Astrocyte of the spinal cord (primary cell): ENCODE measurements around the gene NCAM1.

ENCODE experiments used
- DNase-seq: peaks from one replicate; pipeline ENCODE4 v3.0.0; 2011; ENCODE audit warnings: low read depth, low spot score
- H3K4me3 ChIP-seq: 2 replicates; pipeline ENCODE4 v1.5.1; 2011; ENCODE audit warnings: low read depth, mild to moderate bottlenecking, low read length, moderate library complexity
- CTCF ChIP-seq: IDR thresholded peaks from 2 replicates; pipeline ENCODE4 v1.5.1; 2012; ENCODE audit warnings: low read depth, mild to moderate bottlenecking, low read length, inconsistent platforms
- in situ Hi-C: cut with HindIII; loops from 2 replicates; pipeline ENCODE4 v1.10.0; 2017; ENCODE audit warnings: low sequenced_read_pairs

The NCAM1 gene

DNA sequence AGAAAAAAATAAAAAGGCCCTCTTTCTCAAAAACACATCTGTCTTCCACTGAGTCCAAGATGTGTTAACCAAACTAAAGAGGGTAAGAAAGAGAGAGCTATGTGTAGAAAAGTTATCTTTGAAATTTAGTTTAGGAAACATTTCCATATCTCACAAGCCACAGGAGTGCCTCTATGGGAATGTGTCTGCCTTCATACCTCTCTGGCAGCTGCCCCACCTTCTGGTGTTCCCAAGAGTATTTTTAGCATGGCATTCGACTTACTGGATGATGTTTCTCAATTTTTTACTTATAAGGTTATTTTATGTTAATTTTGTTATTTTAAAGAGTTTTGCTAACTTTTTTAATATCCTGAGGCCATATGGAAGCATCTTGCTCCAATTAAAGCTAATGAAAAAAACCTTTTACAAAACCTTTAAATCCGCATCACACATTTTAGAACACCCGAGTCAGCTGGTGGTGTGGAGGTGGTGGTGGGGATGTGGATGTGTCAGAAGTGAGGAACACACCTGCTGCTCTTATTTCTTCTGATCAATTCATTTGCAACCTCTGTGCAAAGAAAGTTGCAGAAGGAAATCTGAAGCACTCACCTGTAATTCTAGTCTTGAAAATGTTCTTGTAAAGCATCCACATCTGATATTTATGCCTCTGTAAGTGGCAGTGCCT, 112.2 kb downstream of the NCAM1 start:
- in situ Hi-C loops: no loop called here
- no peak for TF ChIP-seq CTCF
- H3K4me3 ChIP-seq: no peak overlapping the region
- no peak for DNase-seq

GRCh38 chr11:113075586-113076095, 114.4 kb downstream of the NCAM1 start:
- in situ Hi-C loops: no loop called here
- TF ChIP-seq CTCF: no peak
- DNase-seq: no peak
- no peak overlapping the region for H3K4me3 ChIP-seq

DNA sequence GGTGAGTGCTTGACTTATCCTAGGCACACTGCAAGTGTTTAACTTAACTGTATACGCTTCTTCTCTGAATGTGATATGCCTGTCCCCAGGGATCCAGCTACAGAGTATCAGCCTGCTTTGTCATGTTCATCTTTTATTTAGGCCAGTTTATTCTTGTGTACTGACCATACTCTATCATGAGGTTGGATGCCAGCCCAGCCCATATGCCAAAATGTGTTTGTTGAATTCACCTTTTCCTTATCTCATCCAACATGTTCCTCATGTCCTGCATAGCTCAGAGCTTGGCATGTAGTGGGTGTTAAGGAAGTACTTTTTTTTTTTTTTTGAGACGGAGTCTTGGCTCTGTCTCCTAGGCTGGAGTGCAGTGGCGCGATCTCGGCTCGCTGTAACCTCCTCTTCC, 116.2 kb downstream of the NCAM1 start:
- in situ Hi-C loops: no loop called here
- no peak for DNase-seq
- H3K4me3 ChIP-seq: no peak overlapping the region
- no peak for TF ChIP-seq CTCF

DNA sequence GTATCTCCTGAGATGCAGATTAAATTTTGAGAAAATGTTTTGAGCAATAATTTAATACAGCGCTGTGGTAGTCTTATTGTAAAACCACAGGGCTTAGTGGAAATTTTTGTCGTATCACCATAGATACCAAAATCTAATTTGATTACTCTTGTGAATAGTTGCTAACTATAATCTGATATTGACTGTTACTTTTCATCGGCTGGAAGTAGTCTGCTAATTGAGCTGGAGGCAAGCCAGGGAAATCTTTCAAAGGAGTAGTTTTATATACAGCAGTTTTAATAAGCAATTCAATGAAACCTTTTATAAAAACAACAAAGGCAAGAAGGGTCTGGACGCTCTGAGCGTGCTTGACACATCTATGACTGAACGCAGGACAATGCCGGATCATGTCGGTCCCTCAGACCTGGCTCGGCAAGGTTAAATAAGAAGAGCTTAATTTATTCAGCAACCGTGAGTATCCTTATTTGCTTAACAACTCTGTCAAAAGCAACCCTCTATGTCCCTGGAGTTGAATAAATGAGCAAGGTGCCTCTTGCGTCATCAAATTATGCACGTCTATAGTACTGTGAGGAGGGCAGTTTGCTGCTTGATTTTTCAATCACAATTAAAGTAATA, 121.2 kb downstream of the NCAM1 start:
- in situ Hi-C loops: no loop called here
- TF ChIP-seq CTCF: no peak
- H3K4me3 ChIP-seq: no peak overlapping the region
- no peak for DNase-seq

GRCh38 chr11:113083571-113083970, 122.4 kb downstream of the NCAM1 start:
- DNase-seq: no peak
- no peak for TF ChIP-seq CTCF
- in situ Hi-C loops: no loop called here
- H3K4me3 ChIP-seq: no peak overlapping the region

GRCh38 chr11:113084297-113084696, 123.1 kb downstream of the NCAM1 start:
- no peak for TF ChIP-seq CTCF
- DNase-seq: no peak
- no peak overlapping the region for H3K4me3 ChIP-seq
- in situ Hi-C loops: no loop called here
